ENCODE data around the gene CTNNA2. TPM values are rescaled to one million over a fixed set of nuclear protein-coding genes. Genes with fewer than 3 reads are reported as not detected.

The CTNNA2 gene
- total RNA-seq, 4 donors from 2014 or later, result 0.88 to 14.9 (median 2.3) TPM; not detected in 1

DNA sequence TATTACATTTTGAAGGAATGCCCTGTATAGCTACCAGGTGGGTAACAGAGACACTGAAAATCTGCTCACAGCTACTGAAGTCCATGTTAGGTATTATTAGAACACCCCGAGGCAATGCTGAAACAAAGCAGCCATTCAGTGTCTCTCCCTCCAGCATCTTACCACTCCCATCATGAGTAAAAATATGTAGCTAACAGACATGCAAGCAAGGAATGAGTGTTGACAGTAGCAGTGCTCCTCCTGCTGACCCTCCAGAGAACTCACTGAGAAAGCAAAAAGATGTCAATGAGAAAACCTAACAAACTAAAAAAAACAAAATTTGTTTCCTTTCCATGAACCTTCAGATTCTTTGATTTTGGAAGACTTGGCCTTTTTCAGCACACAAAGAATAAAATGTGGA, 397.8 kb downstream of the CTNNA2 start:
- Histone ChIP-seq H3K36me3 (no peaks in the 10 kb centered on the region), H3K4me3 (no peak overlapping the region), H3K9me3 (no peaks in the 10 kb centered on the region), H3K4me1 (no peaks in the 10 kb centered on the region), H3K27me3 (no peaks in the 10 kb centered on the region), H3K27ac (no peak overlapping the region)
- intact Hi-C loops (cut with DNase I; ENCODE audit: low total_unique reads), result no loop called here
- TF ChIP-seq, protein P1, sequence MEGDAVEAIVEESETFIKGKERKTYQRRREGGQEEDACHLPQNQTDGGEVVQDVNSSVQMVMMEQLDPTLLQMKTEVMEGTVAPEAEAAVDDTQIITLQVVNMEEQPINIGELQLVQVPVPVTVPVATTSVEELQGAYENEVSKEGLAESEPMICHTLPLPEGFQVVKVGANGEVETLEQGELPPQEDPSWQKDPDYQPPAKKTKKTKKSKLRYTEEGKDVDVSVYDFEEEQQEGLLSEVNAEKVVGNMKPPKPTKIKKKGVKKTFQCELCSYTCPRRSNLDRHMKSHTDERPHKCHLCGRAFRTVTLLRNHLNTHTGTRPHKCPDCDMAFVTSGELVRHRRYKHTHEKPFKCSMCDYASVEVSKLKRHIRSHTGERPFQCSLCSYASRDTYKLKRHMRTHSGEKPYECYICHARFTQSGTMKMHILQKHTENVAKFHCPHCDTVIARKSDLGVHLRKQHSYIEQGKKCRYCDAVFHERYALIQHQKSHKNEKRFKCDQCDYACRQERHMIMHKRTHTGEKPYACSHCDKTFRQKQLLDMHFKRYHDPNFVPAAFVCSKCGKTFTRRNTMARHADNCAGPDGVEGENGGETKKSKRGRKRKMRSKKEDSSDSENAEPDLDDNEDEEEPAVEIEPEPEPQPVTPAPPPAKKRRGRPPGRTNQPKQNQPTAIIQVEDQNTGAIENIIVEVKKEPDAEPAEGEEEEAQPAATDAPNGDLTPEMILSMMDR (IDR thresholded peaks at IDR 0.05), result no peak
- no peak for TF ChIP-seq POLR2A (IDR thresholded peaks at IDR 0.05)
- DNase-seq, result no peak

DNA sequence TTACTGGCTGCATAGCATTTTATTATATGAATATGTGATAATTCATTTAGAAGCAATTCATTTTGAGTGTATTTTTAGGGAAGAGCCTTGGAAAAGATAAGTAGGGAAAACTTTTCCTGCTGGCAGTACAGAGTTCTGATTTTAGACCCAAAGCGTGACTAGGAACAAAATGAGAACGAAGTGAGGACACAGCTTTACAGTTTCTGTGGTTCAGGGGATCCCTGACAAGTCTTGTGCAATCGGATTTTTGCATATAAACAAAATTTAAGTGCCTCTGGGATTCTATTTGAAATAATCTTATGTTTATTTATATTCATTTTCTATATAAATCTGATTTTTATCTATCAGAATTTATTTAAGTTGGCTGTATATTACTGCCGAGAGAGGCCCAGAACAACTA, 402.6 kb downstream of the CTNNA2 start:
- H3K9me3 ChIP-seq, result no peaks in the 10 kb centered on the region
- H3K4me1 ChIP-seq, result no peaks in the 10 kb centered on the region
- DNase-seq, result no peak
- no peak overlapping the region for H3K27ac ChIP-seq
- TF ChIP-seq, protein P1 (IDR thresholded peaks at IDR 0.05), result no peak
- TF ChIP-seq POLR2A (IDR thresholded peaks at IDR 0.05), result no peak
- intact Hi-C loops (cut with DNase I; ENCODE audit: low total_unique reads), result no loop called here
- H3K36me3 ChIP-seq, result no peaks in the 10 kb centered on the region
- H3K27me3 ChIP-seq, result no peaks in the 10 kb centered on the region
- H3K4me3 ChIP-seq, result no peak overlapping the region

GRCh38 chr2:79916285-79916684, 403.4 kb downstream of the CTNNA2 start:
- no peak for TF ChIP-seq POLR2A (IDR thresholded peaks at IDR 0.05)
- TF ChIP-seq, protein P1 (IDR thresholded peaks at IDR 0.05), result no peak
- no peaks in the 10 kb centered on the region for H3K9me3 ChIP-seq
- no peaks in the 10 kb centered on the region for H3K4me1 ChIP-seq
- no peaks in the 10 kb centered on the region for H3K36me3 ChIP-seq
- no peak overlapping the region for H3K27ac ChIP-seq
- no peak overlapping the region for H3K4me3 ChIP-seq
- DNase-seq, result no peak
- no peaks in the 10 kb centered on the region for H3K27me3 ChIP-seq
- intact Hi-C loops (cut with DNase I; ENCODE audit: low total_unique reads), result no loop called here

DNA sequence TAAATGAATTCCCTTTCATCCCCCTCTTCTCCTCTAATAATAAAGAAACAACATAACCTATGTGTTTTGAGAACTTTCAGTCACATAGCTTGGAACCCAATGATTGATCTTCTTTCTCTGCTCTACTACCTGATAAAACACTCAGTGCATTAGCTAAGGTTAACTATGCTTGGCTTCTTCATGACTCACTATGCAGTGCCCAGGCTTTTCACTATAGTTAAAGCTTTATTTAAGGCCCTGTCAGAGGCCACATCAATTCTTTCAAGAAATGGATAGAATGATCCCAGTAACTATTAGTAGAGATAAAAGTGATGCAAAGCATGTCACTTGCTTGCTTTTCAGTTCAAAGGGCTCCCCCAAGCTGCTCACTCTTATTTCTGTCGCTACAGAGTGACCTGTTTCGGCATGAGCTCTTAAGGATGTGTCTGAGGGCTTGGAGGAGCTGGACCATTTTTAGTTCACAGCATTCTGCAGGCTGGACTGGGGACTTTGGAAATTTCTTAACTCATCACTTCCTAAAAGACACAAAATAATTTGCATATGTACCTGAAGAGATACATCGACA, 407.7 kb downstream of the CTNNA2 start:
- no peak overlapping the region for H3K4me3 ChIP-seq
- TF ChIP-seq, protein P1 (IDR thresholded peaks at IDR 0.05), result no peak
- no peak for TF ChIP-seq POLR2A (IDR thresholded peaks at IDR 0.05)
- H3K36me3 ChIP-seq, result no peaks in the 10 kb centered on the region
- H3K4me1 ChIP-seq, result no peaks in the 10 kb centered on the region
- no peak for DNase-seq
- H3K27me3 ChIP-seq, result no peaks in the 10 kb centered on the region
- H3K27ac ChIP-seq, result no peak overlapping the region
- no peaks in the 10 kb centered on the region for H3K9me3 ChIP-seq
- intact Hi-C loops (cut with DNase I; ENCODE audit: low total_unique reads), result no loop called here

DNA sequence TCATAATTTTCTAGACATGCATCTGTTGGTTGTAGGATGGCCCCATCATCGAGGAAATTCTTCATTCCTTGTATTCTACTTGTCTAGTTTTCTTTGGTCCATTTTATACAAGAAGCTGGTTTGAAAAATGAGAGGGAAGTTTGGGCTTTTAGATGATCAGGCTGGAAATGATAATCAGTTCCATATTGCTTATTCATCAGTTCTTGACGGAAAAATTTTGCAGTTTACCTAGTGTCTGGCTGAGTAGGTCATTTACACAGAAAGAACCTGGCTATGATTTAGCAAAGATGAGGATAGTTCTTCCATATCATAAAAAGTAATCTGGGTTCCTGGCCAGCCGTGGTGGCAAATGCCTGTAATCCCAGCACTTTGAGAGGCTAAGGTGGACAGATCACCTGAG, 416.8 kb downstream of the CTNNA2 start:
- Histone ChIP-seq H3K4me3 (no peak overlapping the region), H3K36me3 (no peaks in the 10 kb centered on the region), H3K27ac (no peak overlapping the region), H3K9me3 (no peaks in the 10 kb centered on the region), H3K4me1 (no peaks in the 10 kb centered on the region), H3K27me3 (no peaks in the 10 kb centered on the region)
- intact Hi-C loops (cut with DNase I; ENCODE audit: low total_unique reads), result no loop called here
- no peak for DNase-seq
- TF ChIP-seq POLR2A (IDR thresholded peaks at IDR 0.05), result no peak
- TF ChIP-seq, protein P1 (IDR thresholded peaks at IDR 0.05), result no peak

Data from uterus (tissue), 4 donors.